NCI-H1436 treated with DMSO at 0.1 percent for 48 hours (cell line): ENCODE measurements around the gene CHDH.

Source experiments
- DNase-seq: peaks from one replicate; lab custom pipeline; 2025; lab: John Stamatoyannopoulos, UW

CHDH gene

GRCh38 chr3:53850895-53851294 is 4.7 kb upstream of the CHDH start:
- no peak for DNase-seq

- no peak for DNase-seq
Observed at GRCh38 chr3:53849916-53850315, 3.7 kb upstream of the CHDH start.

GRCh38 chr3:53846851-53847155 is 584 bp upstream of the CHDH start:
- no peak for DNase-seq

- DNase-seq, result no peak
Observed at GRCh38 chr3:53845881-53846133, 412 bp downstream of the CHDH start.

- no peak for DNase-seq
Observed at GRCh38 chr3:53845103-53845880, 927 bp downstream of the CHDH start.

GRCh38 chr3:53844262-53845102 is 1.7 kb downstream of the CHDH start:
- no peak for DNase-seq

GRCh38 chr3:53843195-53844177 is 2.7 kb downstream of the CHDH start:
- no peak for DNase-seq

- no peak for DNase-seq
Observed at GRCh38 chr3:53842436-53843194, 3.6 kb downstream of the CHDH start.

GRCh38 chr3:53841296-53841695 is 4.9 kb downstream of the CHDH start:
- DNase-seq, result no peak

- DNase-seq, result no peak
Observed at GRCh38 chr3:53837331-53837730, 8.9 kb downstream of the CHDH start.

- no peak for DNase-seq
Observed at GRCh38 chr3:53836084-53836872, 9.9 kb downstream of the CHDH start.

GRCh38 chr3:53835257-53835656 is 11.0 kb downstream of the CHDH start:
- DNase-seq, result no peak

GRCh38 chr3:53834429-53835095 is 11.7 kb downstream of the CHDH start:
- DNase-seq, result no peak

- DNase-seq, result no peak
Observed at GRCh38 chr3:53833700-53834099, 12.5 kb downstream of the CHDH start.

- no peak for DNase-seq
Observed at GRCh38 chr3:53833053-53833645, 13.1 kb downstream of the CHDH start.

GRCh38 chr3:53830944-53831343 is 15.3 kb downstream of the CHDH start:
- DNase-seq, result no peak

GRCh38 chr3:53829605-53830004 is 16.6 kb downstream of the CHDH start:
- DNase-seq, result no peak

- DNase-seq, result no peak
Observed at GRCh38 chr3:53828581-53828980, 17.6 kb downstream of the CHDH start.

GRCh38 chr3:53826048-53826447 is 20.2 kb downstream of the CHDH start:
- no peak for DNase-seq

GRCh38 chr3:53824795-53825194 is 21.4 kb downstream of the CHDH start:
- no peak for DNase-seq
